Liver (tissue), 9 donors: ENCODE measurements around the gene PNMA8C. TPM values are rescaled to one million over a fixed set of nuclear protein-coding genes. Genes with fewer than 3 reads are reported as not detected.

Experiments
- DNase-seq: peaks from one replicate; pipeline ENCODE4 v3.0.0-alpha.2; 2017; ENCODE audit warnings: low spot score
- H3K27ac ChIP-seq, 2 donors: one replicate each; pipeline ENCODE4 v1.7.0; 2013; ENCODE audit warnings: inconsistent platforms in 2 of 2, low read length in 2 of 2, control low read depth in 1 of 2, low read depth in 1 of 2, mild to moderate bottlenecking in 1 of 2
- H3K27me3 ChIP-seq, 4 donors: one replicate each; pipeline versions ENCODE4 v1.6.1 to v1.7.0; 2013; ENCODE audit warnings: low read length in 3 of 4, inconsistent platforms in 1 of 4, mild to moderate bottlenecking in 1 of 4, moderate library complexity in 1 of 4; ENCODE audit not compliant: control insufficient read depth in 4 of 4, insufficient read depth in 4 of 4
- H3K36me3 ChIP-seq, 4 donors: one replicate each; pipeline versions ENCODE4 v1.6.1 to v1.7.0; 2013; ENCODE audit warnings: low read length in 3 of 4, mild to moderate bottlenecking in 3 of 4, low read depth in 1 of 4, moderate library complexity in 1 of 4; ENCODE audit not compliant: control insufficient read depth in 4 of 4, insufficient read depth in 3 of 4
- H3K4me1 ChIP-seq, 4 donors: one replicate each; pipeline versions ENCODE4 v1.6.1 to v1.7.0; 2013; ENCODE audit warnings: low read length in 3 of 4, mild to moderate bottlenecking in 3 of 4, moderate library complexity in 1 of 4; ENCODE audit not compliant: control insufficient read depth in 4 of 4, insufficient read depth in 4 of 4
- H3K4me3 ChIP-seq, 3 donors: one replicate each; pipeline versions ENCODE4 v1.6.1 to v1.7.0; 2013; ENCODE audit warnings: low read length in 3 of 3, control low read depth in 1 of 3, low read depth in 1 of 3, mild to moderate bottlenecking in 1 of 3
- H3K9ac ChIP-seq, 2 donors: one replicate each; pipeline ENCODE4 v1.7.0; 2013; ENCODE audit warnings: low read length in 2 of 2, mild to moderate bottlenecking in 2 of 2, moderate library complexity in 2 of 2, control low read depth in 1 of 2, low read depth in 1 of 2
- H3K9me3 ChIP-seq, 4 donors: one replicate each; pipeline versions ENCODE4 v1.6.1 to v1.7.0; 2013; ENCODE audit warnings: low read length in 3 of 4; ENCODE audit not compliant: control insufficient read depth in 4 of 4
- EGR1 ChIP-seq, 2 donors: IDR thresholded peaks; 2 replicates each; pipeline ENCODE4 v1.6.1; 2016 to 2018; ENCODE audit warnings: antibody characterized with exemption in 2 of 2, low read depth in 2 of 2
- FOXA2 ChIP-seq: IDR thresholded peaks from 2 replicates; pipeline ENCODE4 v1.6.1; 2016; ENCODE audit warnings: antibody characterized with exemption
- GABPA ChIP-seq, 2 donors: IDR thresholded peaks in 1 of 2; conservative IDR thresholded peaks in 1 of 2; 2 replicates each; pipeline ENCODE4 v1.6.1; 2016; ENCODE audit warnings: antibody characterized with exemption in 2 of 2, mild to moderate bottlenecking in 1 of 2, moderate library complexity in 1 of 2
- HNF4A ChIP-seq, 2 donors: conservative IDR thresholded peaks; 2 replicates each; pipeline ENCODE4 v1.6.1; 2016; ENCODE audit warnings: antibody characterized with exemption in 2 of 2, mild to moderate bottlenecking in 2 of 2
- HNF4G ChIP-seq: IDR thresholded peaks from 2 replicates; pipeline ENCODE4 v1.6.1; 2016; ENCODE audit warnings: antibody characterized with exemption
- JUND ChIP-seq, 2 donors: IDR thresholded peaks; 2 replicates each; pipeline ENCODE4 v1.6.1; 2016; ENCODE audit warnings: antibody characterized with exemption in 2 of 2
- RAD21 ChIP-seq, 2 donors: IDR thresholded peaks; 2 replicates each; pipeline ENCODE4 v1.6.1; 2016; ENCODE audit warnings: antibody characterized with exemption in 2 of 2, mild to moderate bottlenecking in 2 of 2
- RXRA ChIP-seq, 2 donors: IDR thresholded peaks; 2 replicates each; pipeline ENCODE4 v1.6.1; 2017 to 2018; ENCODE audit warnings: antibody characterized with exemption in 2 of 2, mild to moderate bottlenecking in 1 of 2
- SP1 ChIP-seq: IDR thresholded peaks from 2 replicates; pipeline ENCODE4 v1.6.1; 2018; ENCODE audit warnings: antibody characterized with exemption, mild to moderate bottlenecking
- TAF1 ChIP-seq: conservative IDR thresholded peaks from 2 replicates; pipeline ENCODE4 v1.6.1; 2016; ENCODE audit warnings: antibody characterized with exemption, mild to moderate bottlenecking
- YY1 ChIP-seq: IDR thresholded peaks from 2 replicates; pipeline ENCODE4 v1.6.1; 2016; ENCODE audit warnings: antibody characterized with exemption, mild to moderate bottlenecking
- ZBTB33 ChIP-seq: IDR thresholded peaks from 2 replicates; pipeline ENCODE4 v1.6.1; 2016; ENCODE audit warnings: antibody characterized with exemption
- WGBS: extraction: QIAGEN DNeasy Blood & Tissue Kit; methylation state at CpG from one replicate; pipeline ENCODE4 v1.1.7; 2013; 5-methylcytosine and 5-hydroxymethylcytosine counted together
- polyA plus RNA-seq, 2 donors: library from polyadenylated mRNA; stranded (reverse) in 1 of 2; unstranded in 1 of 2; fragments of 200-250 nt in 1 of 2; fragments of >200 nt in 1 of 2; fragmentation: Nextera tagmentation in 1 of 2; extraction: Ambion mirVana in 1 of 2; gene quantifications; one replicate each; pipeline versions ENCODE4 v1.2.1 to v1.2.3, GENCODE V29; 2013 to 2015
- total RNA-seq, 2 donors: library from RNA; depleted of rRNA; stranded (reverse); fragments of >200 nt; gene quantifications; one replicate each; pipeline ENCODE4 v1.2.3, GENCODE V29; 2014
- TF ChIP-seq, protein P1 (sequence below): fragments of 150-350 bp; IDR thresholded peaks from 2 replicates; pipeline ENCODE4 v1.5.1; 2017; ENCODE audit warnings: improper control_type of control experiment, low read depth, low read length; ENCODE audit not compliant: missing input control
- TF ChIP-seq, protein P2 (sequence below): IDR thresholded peaks from 2 replicates; pipeline ENCODE4 v1.6.1; 2016; ENCODE audit warnings: antibody characterized with exemption, mild to moderate bottlenecking
- TF ChIP-seq, protein P3 (sequence below): IDR thresholded peaks from 2 replicates; pipeline ENCODE4 v1.6.1; 2016; ENCODE audit warnings: antibody characterized with exemption
- donor health status: healthy.
- donor health status: healthy.
- donor health status: healthy.
- donor health status: healthy.
- donor health status: healthy.

The PNMA8C gene
- total and polyA plus RNA-seq, 4 donors, result under 0.01 TPM; not detected in 3

DNA sequence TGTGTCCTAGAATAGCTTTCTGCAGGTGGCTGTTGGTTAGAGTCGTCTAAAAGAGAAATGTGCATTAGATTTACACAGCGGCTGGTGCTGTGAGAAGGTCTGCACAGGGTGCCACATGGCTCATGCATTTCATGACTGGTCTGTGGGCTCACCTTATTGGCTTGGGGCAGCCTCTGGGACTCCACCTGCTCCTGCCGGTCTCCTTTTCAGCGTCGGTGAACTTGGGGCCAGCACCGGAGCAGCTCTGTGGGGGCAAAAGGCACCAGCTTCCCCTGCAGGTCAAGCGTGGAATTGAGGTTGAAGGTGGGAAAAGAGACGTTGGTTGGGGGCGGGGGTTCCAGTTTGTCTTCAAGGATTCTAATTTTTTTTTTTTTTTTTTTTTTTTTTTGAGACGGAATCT lies 3.1 kb upstream of the PNMA8C start:
- Histone ChIP-seq H3K4me3 (no peak overlapping the region), H3K4me1 (peaks cover 1 to 6% (median 3%) of the 10 kb centered on the region in 4 donors), H3K9me3 (no peaks in the 10 kb centered on the region), H3K9ac (no peak overlapping the region), H3K27ac (no peak overlapping the region), H3K36me3 (no peaks in the 10 kb centered on the region), H3K27me3 (peaks cover 0 to 4% (median under 1%) of the 10 kb centered on the region in 4 donors)
- TF ChIP-seq, protein P1, sequence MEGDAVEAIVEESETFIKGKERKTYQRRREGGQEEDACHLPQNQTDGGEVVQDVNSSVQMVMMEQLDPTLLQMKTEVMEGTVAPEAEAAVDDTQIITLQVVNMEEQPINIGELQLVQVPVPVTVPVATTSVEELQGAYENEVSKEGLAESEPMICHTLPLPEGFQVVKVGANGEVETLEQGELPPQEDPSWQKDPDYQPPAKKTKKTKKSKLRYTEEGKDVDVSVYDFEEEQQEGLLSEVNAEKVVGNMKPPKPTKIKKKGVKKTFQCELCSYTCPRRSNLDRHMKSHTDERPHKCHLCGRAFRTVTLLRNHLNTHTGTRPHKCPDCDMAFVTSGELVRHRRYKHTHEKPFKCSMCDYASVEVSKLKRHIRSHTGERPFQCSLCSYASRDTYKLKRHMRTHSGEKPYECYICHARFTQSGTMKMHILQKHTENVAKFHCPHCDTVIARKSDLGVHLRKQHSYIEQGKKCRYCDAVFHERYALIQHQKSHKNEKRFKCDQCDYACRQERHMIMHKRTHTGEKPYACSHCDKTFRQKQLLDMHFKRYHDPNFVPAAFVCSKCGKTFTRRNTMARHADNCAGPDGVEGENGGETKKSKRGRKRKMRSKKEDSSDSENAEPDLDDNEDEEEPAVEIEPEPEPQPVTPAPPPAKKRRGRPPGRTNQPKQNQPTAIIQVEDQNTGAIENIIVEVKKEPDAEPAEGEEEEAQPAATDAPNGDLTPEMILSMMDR, result no peak
- TF ChIP-seq JUND (IDR thresholded peaks at IDR 0.05) (no peak), HNF4A (conservative IDR thresholded peaks at IDR 0.05) (no peak), EGR1 (IDR thresholded peaks at IDR 0.05; ENCODE audit: low read depth in 2 of 2) (no peak), RXRA (IDR thresholded peaks at IDR 0.05) (no peak), FOXA2 (no peak), GABPA (IDR thresholded peaks at IDR 0.05 in 1 of 2, conservative IDR thresholded peaks at IDR 0.05 in 1 of 2) (no peak), TAF1 (no peak), HNF4G (no peak)
- TF ChIP-seq, protein P2, sequence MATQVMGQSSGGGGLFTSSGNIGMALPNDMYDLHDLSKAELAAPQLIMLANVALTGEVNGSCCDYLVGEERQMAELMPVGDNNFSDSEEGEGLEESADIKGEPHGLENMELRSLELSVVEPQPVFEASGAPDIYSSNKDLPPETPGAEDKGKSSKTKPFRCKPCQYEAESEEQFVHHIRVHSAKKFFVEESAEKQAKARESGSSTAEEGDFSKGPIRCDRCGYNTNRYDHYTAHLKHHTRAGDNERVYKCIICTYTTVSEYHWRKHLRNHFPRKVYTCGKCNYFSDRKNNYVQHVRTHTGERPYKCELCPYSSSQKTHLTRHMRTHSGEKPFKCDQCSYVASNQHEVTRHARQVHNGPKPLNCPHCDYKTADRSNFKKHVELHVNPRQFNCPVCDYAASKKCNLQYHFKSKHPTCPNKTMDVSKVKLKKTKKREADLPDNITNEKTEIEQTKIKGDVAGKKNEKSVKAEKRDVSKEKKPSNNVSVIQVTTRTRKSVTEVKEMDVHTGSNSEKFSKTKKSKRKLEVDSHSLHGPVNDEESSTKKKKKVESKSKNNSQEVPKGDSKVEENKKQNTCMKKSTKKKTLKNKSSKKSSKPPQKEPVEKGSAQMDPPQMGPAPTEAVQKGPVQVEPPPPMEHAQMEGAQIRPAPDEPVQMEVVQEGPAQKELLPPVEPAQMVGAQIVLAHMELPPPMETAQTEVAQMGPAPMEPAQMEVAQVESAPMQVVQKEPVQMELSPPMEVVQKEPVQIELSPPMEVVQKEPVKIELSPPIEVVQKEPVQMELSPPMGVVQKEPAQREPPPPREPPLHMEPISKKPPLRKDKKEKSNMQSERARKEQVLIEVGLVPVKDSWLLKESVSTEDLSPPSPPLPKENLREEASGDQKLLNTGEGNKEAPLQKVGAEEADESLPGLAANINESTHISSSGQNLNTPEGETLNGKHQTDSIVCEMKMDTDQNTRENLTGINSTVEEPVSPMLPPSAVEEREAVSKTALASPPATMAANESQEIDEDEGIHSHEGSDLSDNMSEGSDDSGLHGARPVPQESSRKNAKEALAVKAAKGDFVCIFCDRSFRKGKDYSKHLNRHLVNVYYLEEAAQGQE, result no peak
- WGBS, result 28% methylated on average over 10 of the region's 10 CpGs
- DNase-seq, result no peak

DNA sequence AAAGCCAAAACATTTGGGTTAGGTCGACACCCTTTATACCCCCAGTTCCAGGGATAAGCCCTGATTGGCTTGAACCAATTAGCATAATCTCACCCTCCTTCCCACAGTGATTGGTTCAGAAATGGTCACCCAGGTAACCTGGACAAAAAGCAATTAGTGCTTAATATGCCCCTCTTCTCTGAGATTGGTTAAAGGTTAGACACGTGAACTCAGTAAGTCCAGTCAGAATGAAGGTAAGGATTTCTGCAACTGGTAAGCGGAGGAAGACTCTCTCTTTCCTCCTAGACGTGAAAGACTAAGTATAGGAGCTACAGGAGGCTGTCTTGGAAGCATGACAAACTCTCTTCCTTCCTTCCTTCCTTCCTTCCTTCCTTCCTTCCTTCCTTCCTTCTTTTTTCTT lies 1.3 kb upstream of the PNMA8C start:
- H3K9ac ChIP-seq, result no peak overlapping the region
- no peak for DNase-seq
- H3K36me3 ChIP-seq, result no peaks in the 10 kb centered on the region
- no peak overlapping the region for H3K4me3 ChIP-seq
- peaks cover 4 to 15% (median 10%) of the 10 kb centered on the region in 4 donors for H3K4me1 ChIP-seq
- peaks cover 0 to 4% (median under 1%) of the 10 kb centered on the region in 4 donors for H3K27me3 ChIP-seq
- no peak for TF ChIP-seq YY1
- WGBS, result 74% methylated on average over 4 of the region's 4 CpGs
- no peaks in the 10 kb centered on the region for H3K9me3 ChIP-seq
- H3K27ac ChIP-seq, result no peak overlapping the region

DNA sequence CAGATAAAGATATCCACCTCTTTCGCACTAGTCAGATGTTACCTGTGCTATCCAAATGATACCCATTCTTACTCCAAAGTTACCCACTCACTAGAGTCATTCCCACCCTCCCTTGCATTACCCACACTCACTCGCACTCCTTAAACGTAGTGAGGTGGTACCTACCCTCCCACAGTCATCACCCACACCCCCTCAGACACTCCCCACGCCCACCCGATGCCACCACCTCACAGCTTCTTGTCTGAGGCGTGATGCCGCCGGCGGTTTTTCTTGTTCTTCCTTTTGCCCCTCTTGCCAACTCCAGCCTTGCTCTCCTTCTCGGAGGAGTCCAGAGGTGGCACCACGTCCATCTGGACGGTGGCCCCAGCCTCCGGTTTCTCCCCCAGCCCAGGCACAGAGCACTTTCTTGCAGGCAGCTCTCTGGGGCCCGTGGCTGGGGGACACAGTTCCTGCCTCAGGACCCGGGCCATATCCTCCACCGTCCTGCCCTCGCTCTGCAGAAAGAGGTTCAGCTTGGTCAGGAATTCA lies 1.2 kb downstream of the PNMA8C start:
- H3K27ac ChIP-seq, result no peak overlapping the region
- peaks cover 0 to 4% (median 0%) of the 10 kb centered on the region in 4 donors for H3K27me3 ChIP-seq
- no peaks in the 10 kb centered on the region for H3K36me3 ChIP-seq
- no peaks in the 10 kb centered on the region for H3K9me3 ChIP-seq
- TF ChIP-seq TAF1, result no peak
- TF ChIP-seq, protein P3, sequence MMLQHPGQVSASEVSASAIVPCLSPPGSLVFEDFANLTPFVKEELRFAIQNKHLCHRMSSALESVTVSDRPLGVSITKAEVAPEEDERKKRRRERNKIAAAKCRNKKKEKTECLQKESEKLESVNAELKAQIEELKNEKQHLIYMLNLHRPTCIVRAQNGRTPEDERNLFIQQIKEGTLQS, result no peak
- TF ChIP-seq, protein P2, result no peak
- TF ChIP-seq RXRA (IDR thresholded peaks at IDR 0.05), result no peak
- TF ChIP-seq SP1, result no peak
- TF ChIP-seq FOXA2, result no peak
- TF ChIP-seq EGR1 (IDR thresholded peaks at IDR 0.05; ENCODE audit: low read depth in 2 of 2), result no peak
- no peak for TF ChIP-seq RAD21 (IDR thresholded peaks at IDR 0.05)
- no peak for TF ChIP-seq YY1
- no peak for TF ChIP-seq GABPA (IDR thresholded peaks at IDR 0.05 in 1 of 2, conservative IDR thresholded peaks at IDR 0.05 in 1 of 2)
- no peak for TF ChIP-seq ZBTB33
- TF ChIP-seq JUND (IDR thresholded peaks at IDR 0.05), result no peak
- no peak for TF ChIP-seq HNF4G
- no peak overlapping the region for H3K9ac ChIP-seq
- no peak for DNase-seq
- H3K4me3 ChIP-seq, result no peak overlapping the region
- 79% methylated on average over 17 of the region's 17 CpGs for WGBS
- H3K4me1 ChIP-seq, result peaks cover 4 to 15% (median 10%) of the 10 kb centered on the region in 4 donors
